BJ (cell line): ENCODE results near the gene BRDT. TPM values are rescaled to one million over a fixed set of nuclear protein-coding genes. Genes with fewer than 3 reads are reported as not detected.
A peak's percentile ranks its signal among the peaks of the same experiment; 100 is the strongest.

Experiments used
- CTCF ChIA-PET: fragments of 350-600 bp; formaldehyde crosslinking; extraction: SDS; loops from one replicate; lab custom pipeline; 2021; ENCODE audit warnings: antibody characterized with exemption, inconsistent platforms; lab: Yijun Ruan, JAX
- POLR2A ChIA-PET: fragments of 300-600 bp; sonication (Branson Sonifier 250); formaldehyde crosslinking; extraction: SDS; loops from one replicate; lab custom pipeline; 2021; ENCODE audit warnings: antibody characterized with exemption; lab: Charles Lee
- DNase-seq: peaks from one replicate; pipeline ENCODE4 v3.0.0-alpha.2; 2011; ENCODE audit warnings: low read depth
- H3K27me3 ChIP-seq: 2 replicates; pipeline ENCODE4 v1.6.0; 2011; ENCODE audit warnings: low read length; ENCODE audit not compliant: control insufficient read depth, insufficient read depth
- H3K36me3 ChIP-seq: 2 replicates; pipeline ENCODE4 v1.5.1; 2011; ENCODE audit warnings: low read length; ENCODE audit not compliant: control insufficient read depth, insufficient read depth
- H3K4me3 ChIP-seq: 2 replicates; pipeline ENCODE4 v1.5.1; 2011; ENCODE audit warnings: low read depth, mild to moderate bottlenecking, control low read depth, low read length
- polyA plus RNA-seq: library from polyadenylated mRNA; depleted of rRNA; stranded (reverse); fragments of >200 nt; gene quantifications from 2 replicates; pipeline ENCODE4 v1.2.3, GENCODE V29; 2011
- TF ChIP-seq, protein P1 (sequence below): IDR thresholded peaks from 2 replicates; pipeline ENCODE4 v1.5.1; 2011; ENCODE audit warnings: low read depth, mild to moderate bottlenecking, control low read depth, inconsistent platforms, low read length, moderate library complexity; ENCODE audit not compliant: insufficient read depth

BRDT gene
- polyA plus RNA-seq, 1 experiment = not detected

DNA sequence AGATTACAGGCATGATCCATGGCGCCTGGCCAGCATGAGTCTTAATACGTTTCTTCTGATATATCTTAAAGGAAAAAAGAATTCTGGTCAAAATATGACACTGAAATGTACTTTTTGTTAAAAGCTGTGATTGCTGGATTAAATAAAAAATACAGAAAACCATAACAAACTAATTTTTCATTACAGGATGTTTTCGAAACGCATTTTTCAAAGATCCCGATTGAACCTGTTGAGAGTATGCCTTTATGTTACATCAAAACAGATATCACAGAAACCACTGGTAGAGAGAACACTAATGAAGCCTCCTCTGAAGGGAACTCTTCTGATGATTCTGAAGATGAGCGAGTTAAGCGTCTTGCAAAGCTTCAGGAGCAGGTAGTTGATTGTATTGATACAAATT is 30.2 kb downstream of the BRDT start:
- CTCF ChIA-PET = no interaction called here

DNA sequence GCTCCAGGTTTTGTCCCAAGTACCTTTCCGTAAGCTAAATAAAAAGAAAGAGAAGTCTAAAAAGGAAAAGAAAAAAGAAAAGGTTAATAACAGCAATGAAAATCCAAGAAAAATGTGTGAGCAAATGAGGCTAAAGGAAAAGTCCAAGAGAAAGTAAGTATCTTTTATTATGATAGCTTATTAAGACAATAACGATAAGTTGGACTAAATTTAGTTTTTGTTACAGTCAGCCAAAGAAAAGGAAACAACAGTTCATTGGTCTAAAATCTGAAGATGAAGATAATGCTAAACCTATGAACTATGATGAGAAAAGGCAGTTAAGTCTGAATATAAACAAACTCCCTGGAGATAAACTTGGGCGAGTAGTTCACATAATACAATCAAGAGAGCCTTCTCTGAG is 31.5 kb downstream of the BRDT start:
- Histone ChIP-seq H3K36me3 (no peaks in the 10 kb centered on the region), H3K27me3 (no peaks in the 10 kb centered on the region), H3K4me3 (no peak overlapping the region)
- TF ChIP-seq, protein P1, sequence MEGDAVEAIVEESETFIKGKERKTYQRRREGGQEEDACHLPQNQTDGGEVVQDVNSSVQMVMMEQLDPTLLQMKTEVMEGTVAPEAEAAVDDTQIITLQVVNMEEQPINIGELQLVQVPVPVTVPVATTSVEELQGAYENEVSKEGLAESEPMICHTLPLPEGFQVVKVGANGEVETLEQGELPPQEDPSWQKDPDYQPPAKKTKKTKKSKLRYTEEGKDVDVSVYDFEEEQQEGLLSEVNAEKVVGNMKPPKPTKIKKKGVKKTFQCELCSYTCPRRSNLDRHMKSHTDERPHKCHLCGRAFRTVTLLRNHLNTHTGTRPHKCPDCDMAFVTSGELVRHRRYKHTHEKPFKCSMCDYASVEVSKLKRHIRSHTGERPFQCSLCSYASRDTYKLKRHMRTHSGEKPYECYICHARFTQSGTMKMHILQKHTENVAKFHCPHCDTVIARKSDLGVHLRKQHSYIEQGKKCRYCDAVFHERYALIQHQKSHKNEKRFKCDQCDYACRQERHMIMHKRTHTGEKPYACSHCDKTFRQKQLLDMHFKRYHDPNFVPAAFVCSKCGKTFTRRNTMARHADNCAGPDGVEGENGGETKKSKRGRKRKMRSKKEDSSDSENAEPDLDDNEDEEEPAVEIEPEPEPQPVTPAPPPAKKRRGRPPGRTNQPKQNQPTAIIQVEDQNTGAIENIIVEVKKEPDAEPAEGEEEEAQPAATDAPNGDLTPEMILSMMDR = no peak
- no peak for DNase-seq
- ChIA-PET POLR2A (no interaction called here), CTCF (interaction anchor here (1.8 kb wide), 1 partner anchor 310 kb away, joined by 4 read pairs; no protein-coding TSS in a partner anchor)

More for the DNA sequence above, 30.2 kb downstream of the BRDT start:
- no peaks in the 10 kb centered on the region for H3K36me3 ChIP-seq
- H3K27me3 ChIP-seq = no peaks in the 10 kb centered on the region
- no peak for DNase-seq
- POLR2A ChIA-PET = no interaction called here
- TF ChIP-seq, protein P1 = no peak
- no peak overlapping the region for H3K4me3 ChIP-seq

DNA sequence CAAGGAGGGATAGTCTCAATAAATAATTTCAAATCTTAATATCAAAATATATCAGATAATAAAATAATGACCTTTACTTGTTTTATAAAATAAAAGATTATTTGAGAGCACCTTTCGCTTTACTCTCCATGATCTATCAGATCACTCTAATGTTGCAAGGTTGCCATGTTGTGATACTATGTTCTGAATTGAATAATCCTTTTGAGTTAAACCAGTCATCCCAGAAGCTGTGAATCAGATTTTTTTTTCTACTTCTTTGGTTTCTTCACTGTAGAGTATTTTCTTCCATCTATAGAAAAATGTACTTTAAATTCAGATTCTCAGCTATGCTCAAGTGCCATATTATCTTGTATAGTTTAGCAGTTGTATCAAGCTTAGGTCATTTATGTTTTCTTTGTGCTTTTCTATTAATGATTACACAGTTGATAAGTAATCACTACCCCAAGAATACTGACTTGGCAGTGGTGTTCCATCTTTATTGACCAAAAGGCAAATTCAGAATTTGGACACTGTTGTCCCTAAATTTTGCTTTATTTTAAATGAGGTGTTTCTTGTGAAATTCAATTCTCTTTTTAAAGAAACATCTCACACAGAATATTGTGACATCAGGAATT is 32.9 kb downstream of the BRDT start:
- H3K27me3 ChIP-seq = no peaks in the 10 kb centered on the region
- no peak overlapping the region for H3K4me3 ChIP-seq
- ChIA-PET CTCF (interaction anchor here (0.6 to 1.8 kb wide), 3 partner anchors 9 to 309 kb away, joined by 3 to 4 read pairs (median 3); no protein-coding TSS in a partner anchor), POLR2A (interaction anchor here (0.7 kb wide), 1 partner anchor 26 kb away, joined by 3 read pairs; no protein-coding TSS in a partner anchor)
- H3K36me3 ChIP-seq = no peaks in the 10 kb centered on the region
- no peak for DNase-seq
- TF ChIP-seq, protein P1 = no peak

DNA sequence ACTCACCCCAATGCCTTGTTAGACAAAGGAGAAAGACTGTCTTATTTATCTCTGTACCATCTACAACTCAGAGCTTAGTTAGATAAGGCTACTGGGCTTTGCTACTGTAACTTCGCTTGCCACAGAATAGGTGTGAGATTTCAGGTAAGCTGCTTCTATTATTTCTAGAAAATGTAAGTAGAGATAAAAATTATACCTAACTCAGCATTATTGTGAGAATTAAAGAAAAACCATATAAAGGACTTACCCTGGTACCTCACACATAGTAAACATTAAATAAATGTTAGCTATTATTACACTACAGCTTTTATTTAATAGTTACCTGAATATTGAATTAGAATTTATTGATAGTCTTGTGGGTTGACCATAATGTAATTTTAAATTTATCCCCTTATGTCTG is 44.1 kb downstream of the BRDT start:
- TF ChIP-seq, protein P1 = no peak
- ChIA-PET CTCF (interaction anchor here (0.7 to 1.2 kb wide), 2 partner anchors 16 to 298 kb away, joined by 3 to 7 read pairs; no protein-coding TSS in a partner anchor), POLR2A (no interaction called here)
- H3K27me3 ChIP-seq = no peaks in the 10 kb centered on the region
- no peaks in the 10 kb centered on the region for H3K36me3 ChIP-seq
- DNase-seq = no peak
- no peak overlapping the region for H3K4me3 ChIP-seq

DNA sequence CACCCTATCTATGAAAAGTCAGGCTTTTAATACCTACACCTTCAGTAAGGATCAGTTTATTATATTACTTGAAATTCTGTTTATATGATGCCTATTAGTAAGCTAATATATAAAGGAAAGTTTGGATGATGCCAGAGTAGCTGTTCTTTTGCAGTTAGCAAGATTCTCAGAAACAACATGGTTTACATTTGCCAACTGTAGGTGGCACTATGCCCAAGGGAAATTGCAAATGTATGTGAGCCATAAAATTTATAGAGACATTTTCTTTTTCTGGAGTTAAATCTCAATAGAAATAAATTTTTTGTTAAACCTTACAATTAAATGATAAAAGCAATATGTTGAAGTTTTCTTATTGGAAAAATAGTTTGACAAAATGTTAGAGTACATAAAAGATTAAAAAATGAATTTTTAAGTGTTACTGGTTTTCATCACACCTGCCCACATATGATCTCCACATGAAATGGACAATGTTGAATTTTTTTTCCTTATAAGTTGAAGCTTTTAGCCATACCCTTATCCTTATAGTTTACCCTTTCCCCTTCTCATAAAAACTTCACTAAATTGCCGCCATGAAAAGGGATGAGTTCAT is 48.5 kb downstream of the BRDT start:
- CTCF ChIA-PET = interaction anchor here (0.7 to 5.5 kb wide), 9 partner anchors 9 to 1423 kb away, joined by 3 to 43 read pairs (median 5); no protein-coding TSS in a partner anchor
- no peak overlapping the region for H3K4me3 ChIP-seq
- no peak for DNase-seq
- H3K27me3 ChIP-seq = no peaks in the 10 kb centered on the region
- POLR2A ChIA-PET = no interaction called here
- no peaks in the 10 kb centered on the region for H3K36me3 ChIP-seq
- TF ChIP-seq, protein P1 = peak; percentile 56
